Renal cortical epithelial cell (primary cell): ENCODE measurements around the gene SH2D4B. TPM values are rescaled to one million over a fixed set of nuclear protein-coding genes. Genes with fewer than 3 reads are reported as not detected.
"Not testable (repeated sequence)": the region's sequence is repeated elsewhere in the genome, so short reads cannot be mapped to it uniquely, and the experiment has no call there.

Experiments used
- DNase-seq: peaks from one replicate; pipeline ENCODE4 v3.0.0-alpha.2; 2011; ENCODE audit warnings: low read depth
- total RNA-seq: library from RNA; depleted of rRNA; stranded (reverse); fragments of >200 nt; gene quantifications from 2 replicates; pipeline ENCODE4 v1.2.3, GENCODE V29; 2014

Gene SH2D4B
- total RNA-seq, 1 donor from 2014 or later: under 0.01 TPM

DNA sequence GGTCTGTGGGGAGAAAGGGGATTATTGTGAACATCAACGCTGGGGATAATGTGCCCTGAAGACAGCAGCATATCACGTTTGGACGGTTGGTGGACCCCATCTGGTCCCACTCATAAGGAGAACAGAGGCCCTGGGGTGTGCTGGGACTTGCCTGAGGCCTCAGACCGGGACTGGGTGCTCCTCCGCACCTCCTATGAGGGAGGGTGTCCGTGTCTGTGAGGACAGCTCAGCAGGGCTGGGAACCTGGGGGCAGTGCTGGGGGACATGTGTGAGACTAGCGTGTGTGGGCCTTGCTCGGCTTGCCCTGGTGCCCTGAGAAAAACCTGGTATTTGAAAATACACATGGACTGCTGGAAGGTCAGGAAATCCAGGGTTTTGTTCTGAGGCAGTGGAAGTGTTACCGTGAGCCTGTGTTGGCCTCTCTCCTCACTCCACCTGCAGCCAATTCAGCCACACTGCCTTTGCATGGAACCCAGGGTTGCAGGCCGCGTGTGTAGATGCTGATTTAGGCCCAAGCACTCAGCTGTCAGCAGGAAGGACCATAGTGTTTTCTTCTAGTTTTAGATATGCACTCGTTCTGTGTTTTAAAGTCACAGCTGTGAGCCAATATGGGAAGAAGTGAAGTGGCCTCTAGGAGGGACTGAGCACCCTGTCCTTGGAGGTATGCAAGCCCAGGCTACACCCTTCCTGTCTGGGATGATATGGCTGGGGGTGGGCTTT lies 13.4 kb upstream of the SH2D4B start:
- DNase-seq: no peak

DNA sequence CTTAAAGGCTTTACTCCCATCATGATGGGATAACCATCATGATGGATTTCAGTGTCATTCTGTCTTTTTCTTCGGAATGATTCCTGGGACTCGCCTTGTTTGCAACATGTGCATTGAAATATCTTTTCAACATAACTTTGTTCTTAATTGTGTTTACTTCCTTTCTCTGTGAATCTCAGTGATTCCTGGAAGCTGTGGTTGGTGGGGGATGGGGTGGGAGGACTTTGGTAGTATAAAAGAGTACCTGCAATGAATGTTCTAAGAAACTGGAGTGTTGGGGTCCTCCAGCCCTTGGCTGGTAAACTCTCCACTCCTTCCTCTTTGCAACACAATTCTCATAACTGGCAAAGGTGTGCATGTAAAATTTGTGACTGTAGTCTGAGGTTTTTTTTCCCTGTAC lies 11.5 kb upstream of the SH2D4B start:
- DNase-seq: no peak

DNA sequence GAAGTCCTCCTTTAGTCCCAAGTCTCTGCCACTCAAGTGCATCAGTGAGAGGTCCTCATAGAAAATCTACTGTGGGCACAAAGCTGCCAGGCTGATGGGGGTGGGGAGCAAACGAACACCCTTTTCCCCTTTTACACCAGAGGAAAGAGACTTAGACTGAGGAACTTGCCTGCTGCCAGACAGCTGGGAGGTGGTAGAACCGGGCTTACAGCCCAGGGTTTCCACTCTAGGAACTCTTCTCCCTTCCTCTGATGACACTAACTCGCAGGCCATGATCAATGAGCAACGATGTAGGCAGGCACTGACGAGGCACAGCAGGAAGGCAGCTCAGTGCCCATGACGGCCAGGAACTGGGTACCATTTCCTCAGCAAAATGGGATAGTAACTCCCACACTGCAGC lies 11.0 kb upstream of the SH2D4B start:
- no peak for DNase-seq

DNA sequence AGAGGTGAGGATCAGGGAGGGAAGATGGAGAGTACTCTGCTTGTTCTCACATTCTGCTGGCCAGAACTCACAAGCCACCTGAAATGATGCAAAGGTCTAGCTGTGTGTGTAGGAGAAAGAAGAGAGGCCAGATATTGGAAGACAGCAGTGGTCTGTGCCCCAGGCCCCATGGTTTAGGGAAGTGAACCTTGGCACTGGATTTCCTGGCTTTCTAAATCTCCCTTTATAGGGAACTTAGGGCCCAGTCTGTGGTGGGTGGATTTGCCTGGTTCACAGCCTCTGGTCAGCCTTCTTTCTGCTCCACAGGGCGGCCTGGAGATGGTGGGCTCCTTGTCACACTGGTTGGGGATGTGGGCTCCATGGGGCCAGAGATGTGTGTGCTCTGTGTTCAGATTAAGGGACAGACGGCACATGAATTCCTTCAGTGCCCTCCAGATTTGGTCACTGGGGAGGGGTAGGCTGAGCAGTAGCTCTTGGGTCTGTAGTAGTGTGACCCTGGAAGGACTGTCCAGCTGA lies 9.5 kb upstream of the SH2D4B start:
- DNase-seq: no peak

DNA sequence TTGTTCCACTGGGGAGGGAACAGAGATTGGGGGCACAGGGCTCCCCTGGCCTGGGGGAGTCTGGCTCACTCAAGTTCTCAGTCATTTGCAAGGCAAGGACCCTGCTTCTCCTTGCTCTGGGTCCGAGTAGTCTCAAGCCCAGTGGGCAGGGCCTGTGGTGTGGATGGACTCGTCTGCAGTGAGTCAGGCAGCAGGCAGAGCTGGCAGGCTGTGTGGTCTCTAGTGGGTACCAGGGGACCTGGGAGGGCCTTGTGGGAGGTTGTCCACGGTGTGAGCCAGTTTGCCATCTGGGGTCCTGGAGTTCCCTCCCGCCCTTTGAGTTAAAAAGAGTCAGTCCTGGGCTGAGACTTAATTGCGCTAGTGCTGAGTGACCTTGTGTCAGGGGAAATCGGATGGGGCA lies 8.8 kb upstream of the SH2D4B start:
- no peak for DNase-seq

DNA sequence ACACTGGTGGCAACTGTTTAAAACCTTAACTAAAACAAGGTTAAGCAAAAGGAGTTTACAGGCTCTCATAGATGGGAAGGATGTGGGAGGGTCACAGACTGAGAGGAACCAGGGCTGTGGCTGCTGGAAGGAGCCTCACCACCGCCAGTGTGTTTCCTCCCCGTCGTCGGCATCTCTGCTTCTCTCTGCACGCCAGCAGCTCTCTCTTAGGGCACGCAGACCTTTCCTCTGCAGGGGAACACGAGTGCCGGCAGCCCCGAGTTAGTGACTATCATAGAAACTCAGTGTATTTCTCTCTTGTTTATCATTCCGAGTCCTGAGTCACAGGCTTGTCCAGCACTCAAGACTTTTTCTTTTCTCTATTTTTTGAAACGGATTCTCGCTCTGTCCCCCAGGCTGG lies 8.1 kb upstream of the SH2D4B start:
- no peak for DNase-seq

DNA sequence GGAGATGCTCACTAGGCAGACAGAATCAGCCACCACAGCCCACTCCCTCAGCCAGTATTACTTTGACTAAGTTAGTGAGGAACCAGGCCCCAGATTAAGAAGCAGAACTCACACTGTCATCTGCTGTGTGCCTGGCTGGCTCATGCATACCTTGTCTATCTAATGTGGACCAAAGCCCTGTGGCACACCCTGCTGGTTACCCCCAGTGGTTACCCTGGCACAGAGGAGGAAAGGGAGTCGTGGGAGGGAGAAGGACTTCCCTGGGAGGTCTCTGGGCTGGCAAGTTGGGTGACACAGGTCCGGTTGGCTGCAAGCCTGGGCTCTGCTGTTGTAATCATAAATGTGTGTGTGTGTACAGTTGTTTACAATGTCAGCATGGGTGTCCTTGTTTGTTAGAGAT lies 7.5 kb upstream of the SH2D4B start:
- peak; percentile 48 for DNase-seq

DNA sequence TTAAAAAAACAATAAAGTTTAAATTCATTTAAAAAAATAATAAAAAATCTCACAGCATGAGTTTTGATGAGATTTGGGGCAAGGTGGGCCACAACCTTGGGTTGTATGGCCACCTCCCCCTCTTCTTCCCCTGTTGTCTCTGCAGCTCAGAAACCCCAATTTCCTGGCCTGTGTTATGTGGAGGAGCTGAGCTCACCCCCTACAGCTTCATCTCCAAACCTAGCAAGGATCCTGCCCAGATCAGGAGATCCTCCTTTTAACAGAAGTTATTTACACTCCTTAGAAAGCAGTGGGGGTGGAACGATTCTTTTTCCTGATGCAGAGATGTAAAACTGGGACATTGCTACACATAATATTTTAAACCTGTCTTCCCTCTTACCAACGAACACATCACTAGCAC lies 6.9 kb upstream of the SH2D4B start:
- no peak for DNase-seq

DNA sequence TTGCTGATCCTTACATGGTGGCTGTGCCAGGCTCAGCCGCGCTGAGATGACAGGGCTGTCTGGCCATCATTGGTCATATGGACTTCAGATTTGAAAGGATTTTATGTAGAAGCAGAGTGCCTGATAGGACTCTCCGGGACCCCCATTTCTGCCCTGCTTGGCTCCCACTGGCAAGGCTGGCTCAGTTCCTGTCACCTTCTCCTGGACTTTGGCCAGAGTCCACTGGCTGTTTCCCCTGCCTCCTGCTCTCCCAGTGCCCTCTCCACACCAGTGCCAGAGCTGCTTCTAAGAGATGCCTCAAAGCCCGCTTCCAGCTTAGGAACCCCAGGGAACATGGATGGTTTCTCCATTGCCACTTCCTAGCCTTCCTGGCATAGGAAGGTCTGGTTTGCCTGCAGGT lies 5.1 kb upstream of the SH2D4B start:
- no peak for DNase-seq

DNA sequence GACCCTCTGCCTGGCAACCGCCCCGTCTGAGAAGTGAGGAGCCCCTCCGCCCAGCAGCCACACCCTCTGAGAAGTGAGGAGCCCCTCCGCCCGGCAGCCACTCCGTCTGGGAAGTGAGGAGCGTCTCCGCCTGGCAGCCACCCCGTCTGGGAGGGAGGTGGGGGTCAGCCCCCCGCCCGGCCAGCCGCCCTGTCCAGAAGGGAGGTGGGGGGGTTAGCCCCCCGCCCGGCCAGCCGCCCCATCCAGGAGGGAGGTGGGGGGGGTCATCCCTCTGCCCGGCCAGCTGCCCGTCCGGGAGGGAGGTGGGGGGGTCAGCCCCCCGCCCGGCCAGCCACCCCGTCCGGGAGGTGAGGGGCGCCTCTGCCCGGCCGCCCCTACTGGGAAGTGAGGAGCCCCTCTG lies 3.6 kb upstream of the SH2D4B start:
- not testable (repeated sequence) for DNase-seq

DNA sequence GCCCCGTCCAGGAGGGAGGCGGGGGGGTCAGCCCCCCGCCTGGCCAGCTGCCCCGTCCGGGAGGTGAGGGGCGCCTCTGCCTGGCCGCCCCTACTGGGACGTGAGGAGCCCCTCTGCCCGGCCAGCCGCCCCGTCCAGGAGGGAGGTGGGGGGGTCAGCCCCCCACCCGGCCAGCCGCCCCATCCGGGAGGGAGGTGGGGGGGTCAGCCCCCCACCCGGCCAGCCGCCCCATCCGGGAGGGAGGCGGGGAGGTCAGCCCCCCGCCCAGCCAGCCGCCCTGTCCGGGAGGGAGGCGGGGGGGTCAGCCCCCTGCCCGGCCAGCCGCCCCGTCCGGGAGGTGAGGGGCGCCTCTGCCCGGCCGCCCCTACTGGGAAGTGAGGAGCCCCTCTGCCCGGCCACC lies 3.1 kb upstream of the SH2D4B start:
- not testable (repeated sequence) for DNase-seq

DNA sequence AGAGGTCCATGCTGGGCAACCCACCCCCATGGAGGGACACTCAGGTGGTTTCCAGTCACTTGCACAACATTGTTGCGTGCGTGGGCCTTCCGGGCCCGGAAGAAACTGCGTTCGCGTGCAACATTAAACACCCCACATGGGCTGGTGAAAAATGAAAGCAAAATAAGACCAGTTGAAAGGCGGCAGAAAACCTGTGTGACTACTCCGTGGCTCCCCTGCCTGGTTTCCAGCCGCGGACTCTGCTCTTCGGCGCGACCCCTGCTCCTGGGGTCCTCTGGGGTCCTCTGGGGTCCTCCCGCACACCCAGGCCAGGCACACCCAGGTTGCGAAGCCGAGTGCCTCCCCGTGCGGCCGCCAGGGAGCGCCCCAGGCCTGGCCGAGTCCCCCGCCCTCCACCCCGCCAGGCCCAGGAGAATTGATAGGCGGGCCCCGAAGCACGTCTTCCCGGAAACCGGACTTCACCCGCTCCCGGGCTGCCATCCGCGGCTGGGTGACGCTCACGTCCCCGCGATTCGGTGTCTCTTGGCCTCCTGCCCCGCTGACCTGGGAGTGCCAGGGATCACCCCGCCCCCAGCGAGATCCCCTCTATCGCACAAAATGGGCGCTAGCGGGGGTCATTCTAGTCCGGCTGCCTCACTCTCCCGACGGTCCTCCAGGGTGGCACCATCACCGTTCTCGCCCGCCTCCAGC lies 1.9 kb upstream of the SH2D4B start:
- DNase-seq: no peak

DNA sequence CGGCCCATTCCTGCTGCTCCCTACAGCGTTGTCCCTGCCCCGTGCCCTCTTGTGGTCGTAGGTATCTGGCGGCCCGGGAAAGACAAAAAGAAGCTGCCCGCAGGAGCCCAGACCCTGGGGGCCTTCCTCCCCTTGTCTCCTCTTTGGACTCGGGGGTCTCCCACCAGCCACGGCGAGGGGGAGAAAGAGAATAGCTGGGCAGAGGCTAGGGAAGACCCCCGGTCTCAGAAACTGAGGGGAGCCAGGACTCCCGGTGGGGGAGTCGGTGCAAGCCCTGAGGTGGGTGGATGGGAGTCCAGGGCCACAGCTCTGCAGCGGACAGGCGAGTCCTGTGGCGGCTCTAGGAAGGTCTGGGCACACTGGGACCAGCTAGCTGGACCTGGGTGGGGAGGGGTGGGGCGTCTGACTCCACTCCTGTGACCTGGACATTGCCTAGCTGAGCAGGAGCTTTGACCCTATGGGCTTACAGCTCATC lies 1.3 kb upstream of the SH2D4B start:
- DNase-seq: no peak

DNA sequence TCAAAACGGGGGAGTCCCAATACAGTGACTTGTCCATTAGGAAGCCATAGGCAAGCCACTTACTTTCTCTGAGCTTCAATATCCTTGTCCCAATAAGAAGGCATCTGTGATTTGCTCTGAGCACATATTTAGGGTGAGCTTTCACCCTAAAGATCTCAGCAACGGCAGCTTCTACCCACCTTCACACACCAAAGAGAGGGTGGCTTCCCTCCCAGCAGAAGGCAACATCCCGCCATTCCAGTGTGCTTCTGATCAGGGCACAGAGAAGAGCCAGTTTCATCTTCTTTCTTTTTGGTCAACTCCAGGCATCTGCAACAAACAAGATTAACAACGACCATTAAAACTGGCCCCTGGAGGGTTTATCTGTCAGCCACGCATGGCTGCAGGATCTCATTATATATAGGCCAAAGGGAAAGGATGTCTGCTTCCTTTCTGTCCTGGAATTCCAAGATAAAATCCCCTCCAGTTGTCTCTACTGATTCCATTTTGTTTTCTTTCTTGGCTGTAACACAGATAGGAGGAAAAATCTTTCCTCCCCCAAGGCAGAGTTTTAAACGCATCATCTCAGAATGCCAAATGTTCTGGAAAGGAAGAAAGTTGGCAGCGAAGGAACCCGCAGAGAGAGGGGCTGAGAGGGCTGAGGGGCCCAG lies 491 bp upstream of the SH2D4B start:
- no peak for DNase-seq

DNA sequence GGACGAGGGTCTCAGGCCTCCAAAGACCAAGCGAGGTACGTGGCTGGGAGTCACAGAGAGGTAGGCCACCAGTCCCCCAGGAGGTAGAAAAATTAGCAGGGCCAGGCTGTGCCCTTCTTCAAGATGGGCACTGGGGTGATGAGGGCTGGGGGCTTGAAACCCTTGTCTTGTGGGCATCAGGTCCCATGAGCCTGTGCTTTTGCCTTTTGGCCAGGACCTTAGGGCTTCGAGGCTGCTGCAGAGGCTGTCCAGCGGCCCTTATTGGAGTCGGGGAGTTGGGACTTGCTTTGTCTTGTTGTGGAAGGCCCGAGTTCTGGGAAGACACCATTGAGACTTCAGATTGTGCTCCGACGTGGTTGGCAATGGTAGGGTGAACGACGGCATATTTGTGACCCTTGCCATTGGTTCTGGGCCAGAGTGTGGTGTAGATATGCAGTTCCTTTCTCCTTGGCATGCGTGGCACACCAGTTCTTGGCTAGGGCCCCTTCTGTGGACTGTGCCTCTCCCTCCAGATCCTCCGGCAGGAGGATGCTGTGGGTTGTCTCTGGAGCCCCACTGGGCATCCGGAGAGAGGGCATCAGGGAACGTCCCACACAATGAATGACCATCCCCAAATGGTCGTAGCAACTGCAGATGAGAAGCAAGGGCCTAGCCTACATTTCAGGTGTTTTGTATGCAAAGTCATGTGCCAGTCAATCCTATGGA lies 931 bp downstream of the SH2D4B start:
- DNase-seq: no peak

DNA sequence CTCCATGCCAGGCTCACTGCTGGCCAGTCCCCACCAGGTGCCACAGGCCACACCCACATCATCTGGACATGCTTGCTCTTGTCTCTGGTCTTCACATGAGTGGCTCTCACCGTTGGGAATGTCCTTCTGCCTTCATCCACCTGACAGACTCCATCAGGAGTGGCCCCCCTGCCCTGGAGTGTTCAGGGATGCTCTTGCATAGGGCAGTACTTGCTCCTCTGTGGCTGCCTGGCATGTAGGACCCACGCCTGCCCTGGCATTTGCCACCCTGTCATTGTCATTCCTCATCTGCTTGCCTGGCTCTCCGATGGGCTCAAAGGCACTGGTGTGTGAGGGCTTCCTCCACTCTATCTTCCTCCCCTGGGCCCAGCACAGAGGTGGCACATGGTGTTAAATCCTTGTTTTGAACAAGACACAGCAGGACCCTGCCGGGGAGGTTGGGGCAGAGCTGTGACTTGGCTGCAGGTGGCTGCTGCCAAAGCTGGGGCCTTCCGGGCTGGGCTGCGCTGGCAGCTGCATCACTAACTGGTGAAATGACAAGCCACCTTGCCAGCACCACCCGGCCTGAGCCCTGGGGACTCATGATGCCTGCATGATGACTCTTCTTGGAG lies 1.8 kb downstream of the SH2D4B start:
- DNase-seq: no peak

DNA sequence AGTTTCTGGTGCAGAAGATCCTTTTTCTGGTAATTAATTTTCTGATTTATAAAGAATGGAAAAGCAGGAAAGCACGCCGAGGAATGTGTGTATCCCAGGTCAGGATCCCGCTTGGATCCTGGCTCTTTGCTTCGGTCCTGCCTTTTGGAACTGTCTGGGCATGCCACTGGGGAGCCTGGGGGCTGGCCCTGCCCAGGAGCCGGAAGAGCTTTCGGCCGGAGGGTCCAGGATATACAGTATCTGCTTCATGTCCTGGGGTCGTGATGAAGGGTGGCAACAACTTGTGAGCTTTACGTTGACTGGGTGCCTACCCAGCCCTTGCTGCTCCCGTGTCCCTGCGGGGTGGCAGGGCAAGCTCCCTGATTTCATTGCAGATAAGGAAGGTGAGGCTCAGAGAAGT lies 2.4 kb downstream of the SH2D4B start:
- DNase-seq: no peak

DNA sequence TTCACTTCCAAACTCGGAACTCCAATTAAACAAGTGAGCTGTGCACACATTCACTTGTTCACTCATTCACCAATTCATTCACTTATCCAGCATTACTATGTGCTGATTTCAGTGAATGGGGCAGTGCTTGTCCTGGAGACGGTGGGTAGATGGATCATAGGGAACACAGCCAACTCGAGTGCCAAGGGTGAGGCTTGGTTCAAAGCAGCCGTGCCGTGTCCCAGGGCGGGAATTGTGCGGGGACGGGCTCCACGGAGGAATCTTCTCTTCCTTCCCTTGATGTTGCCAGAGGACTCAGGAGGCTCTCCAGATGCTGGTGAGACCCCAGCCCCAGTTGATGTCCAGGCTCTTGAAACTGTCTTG lies 2.9 kb downstream of the SH2D4B start:
- no peak for DNase-seq

DNA sequence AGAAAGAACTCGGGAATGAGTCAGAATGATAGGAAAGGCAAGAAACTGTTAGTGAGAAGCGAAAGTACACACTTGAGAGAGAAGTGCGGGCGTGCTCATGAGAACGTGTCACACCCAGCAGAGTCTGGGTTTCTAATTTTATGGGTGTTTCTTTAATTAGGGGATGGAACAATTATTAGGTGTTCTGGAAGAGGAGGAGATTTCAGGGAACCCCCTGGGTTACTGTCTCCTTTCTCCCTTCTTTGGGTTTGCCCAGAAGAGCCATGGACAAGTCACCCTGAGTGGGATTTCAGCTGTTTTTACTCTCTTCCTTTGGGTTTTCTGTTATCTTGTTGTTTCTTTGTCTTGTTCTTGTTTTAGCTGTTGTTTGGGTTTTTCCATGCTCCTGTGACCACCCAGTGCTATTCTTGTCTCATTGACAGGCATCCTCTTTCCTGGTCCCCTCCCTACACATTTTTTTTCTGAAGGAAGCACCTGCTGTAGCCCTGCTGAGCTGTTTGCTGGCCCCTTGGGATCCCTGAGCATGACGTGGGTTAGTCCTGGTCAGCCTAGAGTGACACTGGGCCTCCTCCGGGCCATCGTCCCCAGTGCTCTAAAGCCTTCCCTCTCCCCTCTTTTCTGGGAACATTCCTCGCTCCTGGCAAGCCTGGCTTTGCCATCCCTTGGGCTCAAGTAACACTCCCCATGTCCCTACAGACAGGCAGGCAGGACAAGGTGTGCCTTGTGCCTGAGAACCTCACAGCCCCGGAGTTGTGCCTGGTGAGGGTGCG lies 3.5 kb downstream of the SH2D4B start:
- DNase-seq: no peak

DNA sequence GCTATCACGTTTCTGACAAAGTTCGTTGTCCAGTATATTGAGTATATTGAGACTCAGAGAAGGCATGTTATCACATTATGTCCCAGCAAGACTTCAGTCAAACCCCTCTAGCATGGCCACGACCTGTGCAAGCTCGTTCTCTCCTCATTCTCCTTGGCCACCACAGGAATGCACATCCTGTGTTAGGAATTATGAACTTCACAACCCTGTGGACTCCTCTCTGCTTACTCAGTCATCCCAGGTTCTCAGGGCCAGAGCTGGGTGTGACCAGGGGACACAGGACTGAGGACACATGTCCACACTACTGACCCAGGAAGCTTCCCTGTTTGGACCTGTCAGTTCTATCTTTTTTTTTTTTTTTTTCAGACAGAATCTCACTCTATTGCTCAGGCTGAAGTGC lies 4.4 kb downstream of the SH2D4B start:
- peak; percentile 46 for DNase-seq
